ENCODE measurements around the gene RAD51AP2.
"Not testable (repeated sequence)": the region's sequence is repeated elsewhere in the genome, so short reads cannot be mapped to it uniquely, and the experiment has no call there.

RAD51AP2 gene

GRCh38 chr2:17518212-17519154 lies at the start of gene RAD51AP2:
Gene RAD51AP2 (minus strand): TSS chr2:17518440. CDS start chr2:17518415, 25 bp downstream.
- DNase-seq: peak; percentile 80 to 89
- TF ChIP-seq GATA1 (IDR thresholded peaks at IDR 0.05; ENCODE audit: low read depth, low read length): no peak
- no peak for TF ChIP-seq POLR2A (IDR thresholded peaks at IDR 0.05; ENCODE audit: low read length)

GRCh38 chr2:17565726-17566125 lies 47.5 kb upstream of the RAD51AP2 start:
- DNase-seq: not testable (repeated sequence)

GRCh38 chr2:17558878-17559277 lies 40.6 kb upstream of the RAD51AP2 start:
- TF ChIP-seq GATA1 (IDR thresholded peaks at IDR 0.05; ENCODE audit: low read depth, low read length) (no peak), POLR2A (IDR thresholded peaks at IDR 0.05; ENCODE audit: low read length) (no peak)

GRCh38 chr2:17558053-17558452 lies 39.8 kb upstream of the RAD51AP2 start:
- DNase-seq: no peak
- TF ChIP-seq POLR2A (IDR thresholded peaks at IDR 0.05; ENCODE audit: low read length) (no peak), GATA1 (IDR thresholded peaks at IDR 0.05; ENCODE audit: low read depth, low read length) (no peak)

More at GRCh38 chr2:17558878-17559277, 40.6 kb upstream of the RAD51AP2 start:
- DNase-seq: no peak

GRCh38 chr2:17557596-17557995 lies 39.4 kb upstream of the RAD51AP2 start:
- TF ChIP-seq GATA1 (IDR thresholded peaks at IDR 0.05; ENCODE audit: low read depth, low read length) (no peak), POLR2A (IDR thresholded peaks at IDR 0.05; ENCODE audit: low read length) (no peak)
- no peak for DNase-seq

GRCh38 chr2:17555150-17555549 lies 36.9 kb upstream of the RAD51AP2 start:
- TF ChIP-seq GATA1 (IDR thresholded peaks at IDR 0.05; ENCODE audit: low read depth, low read length) (no peak), POLR2A (IDR thresholded peaks at IDR 0.05; ENCODE audit: low read length) (no peak)
- DNase-seq: no peak

GRCh38 chr2:17550907-17551306 lies 32.7 kb upstream of the RAD51AP2 start:
- DNase-seq: no peak
- TF ChIP-seq GATA1 (IDR thresholded peaks at IDR 0.05; ENCODE audit: low read depth, low read length): no peak
- no peak for TF ChIP-seq POLR2A (IDR thresholded peaks at IDR 0.05; ENCODE audit: low read length)

- TF ChIP-seq GATA1 (IDR thresholded peaks at IDR 0.05; ENCODE audit: low read depth, low read length): no peak
- no peak for TF ChIP-seq POLR2A (IDR thresholded peaks at IDR 0.05; ENCODE audit: low read length)
- DNase-seq: no peak
These were observed 29.5 kb upstream of the RAD51AP2 start for GRCh38 chr2:17547737-17548136.

- no peak for TF ChIP-seq POLR2A (IDR thresholded peaks at IDR 0.05; ENCODE audit: low read length)
- TF ChIP-seq GATA1 (IDR thresholded peaks at IDR 0.05; ENCODE audit: low read depth, low read length): no peak
- no peak for DNase-seq
These were observed 29.0 kb upstream of the RAD51AP2 start for GRCh38 chr2:17547237-17547636.

- DNase-seq: no peak
- TF ChIP-seq GATA1 (IDR thresholded peaks at IDR 0.05; ENCODE audit: low read depth, low read length) (no peak), POLR2A (IDR thresholded peaks at IDR 0.05; ENCODE audit: low read length) (no peak)
These were observed 27.7 kb upstream of the RAD51AP2 start for GRCh38 chr2:17545680-17546613.

- DNase-seq: no peak
These were observed 26.0 kb upstream of the RAD51AP2 start for GRCh38 chr2:17544256-17544655.

GRCh38 chr2:17543848-17544247 lies 25.6 kb upstream of the RAD51AP2 start:
- TF ChIP-seq GATA1 (IDR thresholded peaks at IDR 0.05; ENCODE audit: low read depth, low read length) (no peak), POLR2A (IDR thresholded peaks at IDR 0.05; ENCODE audit: low read length) (no peak)
- DNase-seq: no peak

More at GRCh38 chr2:17544256-17544655, 26.0 kb upstream of the RAD51AP2 start:
- no peak for TF ChIP-seq GATA1 (IDR thresholded peaks at IDR 0.05; ENCODE audit: low read depth, low read length)

GRCh38 chr2:17543131-17543660 lies 25.0 kb upstream of the RAD51AP2 start:
- TF ChIP-seq GATA1 (IDR thresholded peaks at IDR 0.05; ENCODE audit: low read depth, low read length) (no peak), POLR2A (IDR thresholded peaks at IDR 0.05; ENCODE audit: low read length) (no peak)
- no peak for DNase-seq

- TF ChIP-seq POLR2A (IDR thresholded peaks at IDR 0.05; ENCODE audit: low read length) (no peak), GATA1 (IDR thresholded peaks at IDR 0.05; ENCODE audit: low read depth, low read length) (no peak)
- no peak for DNase-seq
These were observed 24.2 kb upstream of the RAD51AP2 start for GRCh38 chr2:17542471-17542870.

Data from erythroblast (primary cell).